ENCODE data around the gene CGB8.
"Not testable (repeated sequence)": the region's sequence is repeated elsewhere in the genome, so short reads cannot be mapped to it uniquely, and the experiment has no call there.

CGB8 gene

DNA sequence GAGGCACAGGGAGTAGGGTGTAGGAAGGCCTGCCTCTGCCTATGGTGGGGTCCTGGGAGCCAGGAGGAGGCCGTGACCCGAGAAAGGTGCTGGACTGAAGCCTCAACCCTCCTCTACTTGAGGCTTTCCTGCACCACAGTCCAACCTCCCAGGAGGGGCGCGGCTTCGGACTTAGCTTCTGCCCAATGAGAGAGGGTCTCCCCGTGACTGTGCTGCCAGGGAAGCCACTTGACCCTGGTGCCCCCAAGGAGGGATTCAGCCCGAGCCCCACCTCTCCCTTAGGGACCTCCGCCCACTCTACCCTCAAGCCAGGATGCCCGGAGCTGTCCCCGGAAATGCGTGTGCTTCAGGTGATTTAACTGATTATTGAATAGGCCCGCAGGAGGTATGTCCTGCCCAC is at the start of gene CGB8:
CGB8 (minus strand) TSS at position 101 of the 400 bp plus-strand sequence. CDS start 372 bp downstream, outside the sequence.
- not testable (repeated sequence) for DNase-seq (ENCODE audit: low read depth)

DNA sequence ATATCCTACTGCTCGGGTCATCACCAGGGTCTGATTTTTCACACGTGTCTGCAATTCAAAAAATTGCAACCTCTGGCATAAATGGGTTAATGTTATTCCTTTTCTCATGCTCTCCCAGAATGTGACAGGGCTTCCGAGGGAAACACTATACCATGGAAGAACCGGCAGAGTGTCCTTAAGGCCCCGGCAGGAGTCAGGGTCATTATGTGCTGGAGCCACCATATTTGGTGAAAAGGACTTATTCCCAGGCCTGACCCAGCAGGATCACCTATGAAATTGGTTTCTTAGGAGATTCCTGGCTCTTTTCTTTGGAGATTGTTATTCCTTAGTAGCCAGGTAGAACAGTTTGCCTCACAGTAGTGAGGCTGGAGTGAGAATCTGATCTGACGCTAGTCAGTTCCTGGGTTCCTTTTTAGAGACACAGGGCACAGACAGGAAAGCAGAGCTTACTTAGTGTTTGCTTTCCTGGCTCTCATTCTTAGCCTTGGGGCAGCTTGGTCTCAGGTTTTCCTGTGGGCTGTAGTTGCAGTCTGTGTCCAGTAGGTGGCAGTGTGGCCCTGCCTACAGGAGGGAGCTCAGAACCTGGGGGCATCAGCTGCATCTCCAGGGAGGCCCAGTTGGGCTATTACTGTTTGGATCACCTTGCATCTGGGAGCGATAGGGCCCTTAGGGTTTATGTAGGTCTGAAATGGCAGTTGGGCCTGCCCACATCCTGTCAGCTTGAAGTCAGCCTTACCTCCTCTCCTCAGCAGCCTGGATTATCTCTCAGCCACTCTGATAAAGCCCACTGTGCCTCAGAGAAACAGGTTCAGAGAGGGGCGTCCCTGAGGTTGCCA is 48.8 kb upstream of the CGB8 start:
- DNase-seq (ENCODE audit: low read depth), result peak; percentile 65

GRCh38 chr19:49094505-49095482 is 45.9 kb upstream of the CGB8 start:
- no peak for DNase-seq (ENCODE audit: low read depth)

DNA sequence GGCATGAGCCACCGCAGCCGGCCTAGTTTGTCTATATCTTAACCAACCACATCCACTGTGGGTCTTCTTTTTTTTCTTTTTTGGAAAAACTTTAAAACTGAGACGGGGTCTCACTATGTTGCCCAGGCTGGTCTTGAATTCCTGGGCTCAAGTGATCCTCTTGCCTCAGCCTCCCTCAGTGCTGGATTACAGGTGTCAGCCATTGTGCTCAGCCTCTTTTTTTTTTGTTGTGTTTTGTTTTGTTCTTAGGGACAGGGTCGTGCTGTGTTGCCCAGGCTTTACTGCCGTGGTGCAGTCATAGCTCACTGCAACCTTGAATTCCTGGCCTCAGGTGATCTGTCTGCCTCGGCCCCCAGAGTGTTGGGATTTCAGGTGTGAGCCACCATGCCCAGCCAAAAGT is 43.8 kb upstream of the CGB8 start:
- DNase-seq (ENCODE audit: low read depth), result no peak

- no peak for DNase-seq (ENCODE audit: low read depth)
Observed at GRCh38 chr19:49091391-49092038, 42.6 kb upstream of the CGB8 start.

DNA sequence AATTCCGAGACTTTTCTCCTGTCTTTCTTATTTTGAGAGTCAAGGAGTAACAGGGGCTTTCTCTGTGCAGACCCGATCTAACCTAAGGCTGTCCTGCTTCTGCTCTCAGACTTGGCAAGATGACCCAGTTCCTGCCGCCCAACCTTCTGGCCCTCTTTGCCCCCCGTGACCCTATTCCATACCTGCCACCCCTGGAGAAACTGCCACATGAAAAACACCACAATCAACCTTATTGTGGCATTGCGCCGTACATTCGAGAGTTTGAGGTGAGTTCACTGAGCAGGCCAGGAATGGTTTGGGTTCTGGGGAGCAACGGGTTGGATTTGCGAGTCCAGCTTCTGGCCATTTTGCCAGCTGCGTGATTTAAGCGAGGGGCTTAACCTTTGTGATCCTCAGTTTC is 37.4 kb upstream of the CGB8 start:
- no peak for DNase-seq (ENCODE audit: low read depth)

GRCh38 chr19:49085868-49086232 is 36.9 kb upstream of the CGB8 start:
- DNase-seq (ENCODE audit: low read depth), result no peak

GRCh38 chr19:49085020-49085867 is 36.3 kb upstream of the CGB8 start, which contains the start of gene SNRNP70:
SNRNP70 (plus strand) TSS chr19:49085451; CDS start chr19:49086415, 964 bp downstream.
- peak; percentile 98 for DNase-seq (ENCODE audit: low read depth)

DNA sequence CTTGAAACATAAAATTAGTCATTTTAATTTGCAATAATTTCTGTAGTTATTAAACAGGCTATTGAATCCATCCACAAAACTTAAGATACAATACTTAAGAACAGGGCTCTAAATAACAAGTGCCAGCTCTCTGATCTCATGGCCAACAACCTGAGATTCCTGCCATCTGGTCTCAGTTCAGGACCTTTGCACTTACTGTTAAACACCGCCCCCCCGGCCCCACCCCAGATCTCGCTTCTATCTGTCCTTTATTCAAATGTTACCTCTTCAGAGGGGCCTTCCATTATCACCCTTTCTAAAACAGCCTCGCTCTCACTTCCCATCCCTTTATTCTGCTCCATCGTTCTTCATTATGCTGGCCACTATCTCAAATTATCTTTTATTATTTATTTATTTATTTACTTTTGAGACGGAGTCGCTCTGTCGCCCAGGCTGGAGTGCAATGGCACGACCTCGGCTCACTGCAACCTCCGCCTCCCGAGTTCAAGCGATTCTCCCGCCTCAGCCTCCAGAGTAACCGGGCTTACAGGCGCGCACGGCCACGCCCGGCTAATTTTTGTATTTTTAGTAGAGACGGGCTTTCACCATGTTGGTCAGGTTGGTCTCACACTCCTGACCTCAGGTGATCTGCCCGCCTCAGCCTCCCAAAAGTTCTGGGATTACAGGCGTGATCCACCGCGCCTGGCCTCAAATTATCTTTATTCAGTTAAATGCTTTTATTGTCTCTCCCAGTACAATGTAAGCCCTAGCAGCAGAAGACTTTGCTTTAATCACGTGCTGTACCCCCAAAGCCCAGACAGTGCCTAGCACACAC is 35.5 kb upstream of the CGB8 start:
- no peak for DNase-seq (ENCODE audit: low read depth)

GRCh38 chr19:49081273-49081672 is 32.4 kb upstream of the CGB8 start:
- no peak for DNase-seq (ENCODE audit: low read depth)

- no peak for DNase-seq (ENCODE audit: low read depth)
Observed at GRCh38 chr19:49080392-49080791, 31.5 kb upstream of the CGB8 start.

- DNase-seq (ENCODE audit: low read depth), result not testable (repeated sequence)
Observed at GRCh38 chr19:49074869-49075268, 26.0 kb upstream of the CGB8 start.

- DNase-seq (ENCODE audit: low read depth), result no peak
Observed at GRCh38 chr19:49073514-49074378, 24.8 kb upstream of the CGB8 start.

GRCh38 chr19:49071860-49072547 is 23.1 kb upstream of the CGB8 start:
- no peak for DNase-seq (ENCODE audit: low read depth)

- no peak for DNase-seq (ENCODE audit: low read depth)
Observed at GRCh38 chr19:49070416-49070815, 21.5 kb upstream of the CGB8 start.

GRCh38 chr19:49069026-49069425 is 20.1 kb upstream of the CGB8 start:
- no peak for DNase-seq (ENCODE audit: low read depth)

DNA sequence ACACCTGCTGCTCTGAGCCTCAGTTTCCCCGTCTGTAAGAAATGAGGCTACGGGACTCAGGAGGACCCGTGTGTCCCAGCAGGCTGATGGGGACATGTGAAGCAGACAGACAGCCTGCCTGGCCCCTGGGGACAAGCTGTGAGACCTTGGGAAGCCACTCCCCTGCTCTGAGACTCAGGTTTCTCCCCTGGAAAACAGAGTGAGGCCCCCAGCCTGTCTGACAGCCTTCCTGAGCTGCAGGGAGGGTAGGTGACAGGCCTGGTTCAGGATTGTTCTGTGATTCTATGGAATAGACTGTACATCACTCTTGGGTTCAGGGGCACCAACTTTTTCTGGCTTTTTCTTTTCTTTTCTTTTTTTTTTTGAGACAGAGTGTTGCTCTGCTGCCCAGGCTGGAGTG is 18.6 kb upstream of the CGB8 start:
- DNase-seq (ENCODE audit: low read depth), result no peak

DNA sequence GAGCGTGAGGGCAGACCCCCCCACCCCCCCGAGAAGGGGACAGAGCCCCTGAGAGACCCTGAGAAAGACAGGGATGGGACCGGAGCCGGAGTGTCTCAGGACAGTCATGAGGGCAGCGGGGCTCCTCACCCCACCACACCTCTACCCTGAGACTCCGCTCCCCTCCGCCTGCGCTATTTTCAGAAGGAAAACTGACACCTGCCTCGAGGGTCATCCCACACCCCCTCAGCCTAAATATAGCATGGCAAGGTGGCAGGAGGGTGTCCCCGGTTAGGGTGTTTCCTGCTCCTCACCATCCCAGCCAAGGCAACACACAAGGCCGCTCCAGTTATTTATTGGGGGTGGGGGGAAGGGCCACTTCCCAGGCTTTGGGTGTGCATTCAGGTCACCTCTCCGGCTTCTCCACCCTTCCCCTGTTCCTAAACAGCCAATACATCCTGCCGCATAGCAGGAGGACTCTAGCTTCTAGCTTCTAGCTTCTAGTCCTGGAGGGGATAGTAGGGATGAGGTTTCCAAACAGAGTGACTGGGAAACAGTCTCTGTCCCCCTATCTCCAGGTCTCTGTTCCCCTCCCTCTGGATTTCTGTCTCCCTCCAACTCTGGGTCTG is 17.1 kb upstream of the CGB8 start:
- no peak for DNase-seq (ENCODE audit: low read depth)
